Breast epithelium (tissue), 3 donors: ENCODE data around the gene MPRIP.

Experiments used
- CTCF ChIP-seq, 3 donors: fragments of 450-650 bp; IDR thresholded peaks; one replicate each; pipeline ENCODE4 v1.5.1; 2016 to 2017; ENCODE audit warnings: antibody characterized with exemption in 3 of 3, mild to moderate bottlenecking in 3 of 3, moderate library complexity in 3 of 3
- POLR2A ChIP-seq: fragments of 450-650 bp; IDR thresholded peaks from one replicate; pipeline ENCODE4 v1.6.1; 2016; ENCODE audit warnings: antibody characterized with exemption, mild to moderate bottlenecking, moderate library complexity
- POLR2AphosphoS5 ChIP-seq, 3 donors: sonication (generic); formaldehyde crosslinking; IDR thresholded peaks; one replicate each; pipeline ENCODE4 v1.6.1; 2017; ENCODE audit warnings: antibody characterized with exemption in 3 of 3

DNA sequence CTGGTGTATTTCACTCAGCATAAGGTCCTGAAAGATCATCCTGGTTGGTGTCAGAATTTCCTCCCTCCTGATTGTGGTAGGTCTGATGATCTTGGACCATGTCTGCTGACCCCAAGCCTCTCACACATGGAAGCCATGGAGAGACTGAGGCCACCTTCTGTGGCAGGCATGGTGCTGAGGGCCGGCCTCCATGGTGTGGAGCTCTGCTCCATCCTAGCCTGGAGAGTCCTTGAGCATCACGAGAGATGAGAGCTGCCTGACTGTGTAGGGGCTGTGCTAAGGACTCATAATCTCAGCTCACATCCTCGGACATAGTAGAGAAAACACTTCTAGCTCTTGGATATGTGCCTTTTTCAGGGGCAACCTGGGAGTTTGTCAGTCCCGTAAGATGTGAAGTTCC is 40.6 kb downstream of the MPRIP start:
- TF ChIP-seq CTCF (IDR thresholded peaks at IDR 0.05), result no peak
- no peak for TF ChIP-seq POLR2A
- no peak for TF ChIP-seq POLR2AphosphoS5 (IDR thresholded peaks at IDR 0.05)
